ENCODE results near the gene C14orf93.

DNA sequence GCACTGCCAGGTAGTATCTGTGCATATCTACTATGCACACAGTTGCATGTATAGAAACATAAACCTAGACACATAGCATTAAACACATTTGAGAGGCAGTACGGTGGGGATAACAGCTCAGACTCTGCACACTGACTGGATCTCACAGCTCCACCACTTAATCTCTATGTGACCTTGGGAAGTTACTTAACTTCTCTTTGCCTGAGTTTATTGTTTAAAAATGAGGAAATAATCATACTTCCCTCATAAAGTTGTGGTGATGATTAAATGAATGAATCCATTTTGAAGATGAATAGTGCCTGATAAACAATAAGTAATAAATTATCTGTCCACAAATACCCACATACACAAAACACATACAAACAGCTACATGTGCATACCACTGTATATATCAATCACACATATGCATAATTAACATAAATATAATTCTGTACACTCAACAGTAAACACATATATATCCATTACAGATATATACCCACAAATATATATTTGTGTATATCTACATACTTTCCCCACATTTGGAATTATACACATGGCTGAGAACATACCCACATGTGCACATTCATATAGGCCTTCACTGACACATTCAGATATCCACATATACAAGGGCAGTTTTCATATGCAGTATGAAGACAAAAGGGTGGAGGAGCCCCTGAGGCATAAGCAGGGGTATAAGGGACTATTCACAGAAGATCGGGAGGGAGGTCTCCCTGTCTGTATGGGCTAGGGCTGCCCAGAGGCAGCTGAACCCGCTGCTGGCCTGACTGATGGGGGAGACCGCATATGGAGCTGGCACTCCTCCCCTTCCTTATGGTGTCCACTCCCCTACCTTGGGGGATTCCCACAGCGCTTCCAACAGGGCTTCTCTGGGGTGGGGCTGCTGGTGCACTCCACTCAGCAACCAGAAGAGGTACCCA is 41.5 kb upstream of the C14orf93 start:
- TF ChIP-seq, protein P1, sequence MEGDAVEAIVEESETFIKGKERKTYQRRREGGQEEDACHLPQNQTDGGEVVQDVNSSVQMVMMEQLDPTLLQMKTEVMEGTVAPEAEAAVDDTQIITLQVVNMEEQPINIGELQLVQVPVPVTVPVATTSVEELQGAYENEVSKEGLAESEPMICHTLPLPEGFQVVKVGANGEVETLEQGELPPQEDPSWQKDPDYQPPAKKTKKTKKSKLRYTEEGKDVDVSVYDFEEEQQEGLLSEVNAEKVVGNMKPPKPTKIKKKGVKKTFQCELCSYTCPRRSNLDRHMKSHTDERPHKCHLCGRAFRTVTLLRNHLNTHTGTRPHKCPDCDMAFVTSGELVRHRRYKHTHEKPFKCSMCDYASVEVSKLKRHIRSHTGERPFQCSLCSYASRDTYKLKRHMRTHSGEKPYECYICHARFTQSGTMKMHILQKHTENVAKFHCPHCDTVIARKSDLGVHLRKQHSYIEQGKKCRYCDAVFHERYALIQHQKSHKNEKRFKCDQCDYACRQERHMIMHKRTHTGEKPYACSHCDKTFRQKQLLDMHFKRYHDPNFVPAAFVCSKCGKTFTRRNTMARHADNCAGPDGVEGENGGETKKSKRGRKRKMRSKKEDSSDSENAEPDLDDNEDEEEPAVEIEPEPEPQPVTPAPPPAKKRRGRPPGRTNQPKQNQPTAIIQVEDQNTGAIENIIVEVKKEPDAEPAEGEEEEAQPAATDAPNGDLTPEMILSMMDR (IDR thresholded peaks at IDR 0.05): no peak
- TF ChIP-seq POLR2A (IDR thresholded peaks at IDR 0.05): no peak
- TF ChIP-seq POLR2AphosphoS5 (IDR thresholded peaks at IDR 0.05; ENCODE audit: insufficient read depth in 1 of 2, low read depth in 1 of 2): no peak
